Measurements from ENCODE around the gene ANK3. TPM values are rescaled to one million over a fixed set of nuclear protein-coding genes. Genes with fewer than 3 reads are reported as not detected.

ANK3 gene
- polyA plus RNA-seq, 1 donor from 2014 or later = 114 TPM

- Histone ChIP-seq H3K79me2 (replicated peaks; ENCODE audit: insufficient read depth, low read length) (no peaks in the 10 kb centered on the region), H3K36me3 (ENCODE audit: insufficient read depth, low read length) (no peaks in the 10 kb centered on the region), H3F3A (ENCODE audit: insufficient read depth, low read length, poor library complexity, severe bottlenecking) (no peaks in the 10 kb centered on the region), H3K9ac (ENCODE audit: low read length) (no peak overlapping the region), H2AFZ (ENCODE audit: low read depth, low read length) (no peak overlapping the region), H3K4me3 (ENCODE audit: low read length) (no peak overlapping the region), H3K4me2 (ENCODE audit: low read length) (no peak overlapping the region), H3K9me3 (ENCODE audit: low read length) (no peaks in the 10 kb centered on the region), H4K20me1 (ENCODE audit: insufficient read depth) (no peaks in the 10 kb centered on the region), H3K27me3 (ENCODE audit: insufficient read depth, low read depth, low read length) (no peaks in the 10 kb centered on the region), H3K9me2 (ENCODE audit: insufficient read depth, low read length) (no peaks in the 10 kb centered on the region), H3K27ac (ENCODE audit: low read length) (no peak overlapping the region)
- no peak for TF ChIP-seq MXI1 (conservative IDR thresholded peaks at IDR 0.05; ENCODE audit: poor library complexity, severe bottlenecking)
- TF ChIP-seq RAD21 (conservative IDR thresholded peaks at IDR 0.05) = no peak
- no peak for TF ChIP-seq EP300 (conservative IDR thresholded peaks at IDR 0.05; ENCODE audit: poor library complexity, severe bottlenecking)
- TF ChIP-seq TAF1 (IDR thresholded peaks at IDR 0.05; ENCODE audit: low read depth) = no peak
- TF ChIP-seq POLR2AphosphoS5 (IDR thresholded peaks at IDR 0.05) = no peak
- TF ChIP-seq, protein P1, sequence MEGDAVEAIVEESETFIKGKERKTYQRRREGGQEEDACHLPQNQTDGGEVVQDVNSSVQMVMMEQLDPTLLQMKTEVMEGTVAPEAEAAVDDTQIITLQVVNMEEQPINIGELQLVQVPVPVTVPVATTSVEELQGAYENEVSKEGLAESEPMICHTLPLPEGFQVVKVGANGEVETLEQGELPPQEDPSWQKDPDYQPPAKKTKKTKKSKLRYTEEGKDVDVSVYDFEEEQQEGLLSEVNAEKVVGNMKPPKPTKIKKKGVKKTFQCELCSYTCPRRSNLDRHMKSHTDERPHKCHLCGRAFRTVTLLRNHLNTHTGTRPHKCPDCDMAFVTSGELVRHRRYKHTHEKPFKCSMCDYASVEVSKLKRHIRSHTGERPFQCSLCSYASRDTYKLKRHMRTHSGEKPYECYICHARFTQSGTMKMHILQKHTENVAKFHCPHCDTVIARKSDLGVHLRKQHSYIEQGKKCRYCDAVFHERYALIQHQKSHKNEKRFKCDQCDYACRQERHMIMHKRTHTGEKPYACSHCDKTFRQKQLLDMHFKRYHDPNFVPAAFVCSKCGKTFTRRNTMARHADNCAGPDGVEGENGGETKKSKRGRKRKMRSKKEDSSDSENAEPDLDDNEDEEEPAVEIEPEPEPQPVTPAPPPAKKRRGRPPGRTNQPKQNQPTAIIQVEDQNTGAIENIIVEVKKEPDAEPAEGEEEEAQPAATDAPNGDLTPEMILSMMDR (IDR thresholded peaks at IDR 0.05; ENCODE audit: poor library complexity, severe bottlenecking) = no peak
- TF ChIP-seq, protein P2, sequence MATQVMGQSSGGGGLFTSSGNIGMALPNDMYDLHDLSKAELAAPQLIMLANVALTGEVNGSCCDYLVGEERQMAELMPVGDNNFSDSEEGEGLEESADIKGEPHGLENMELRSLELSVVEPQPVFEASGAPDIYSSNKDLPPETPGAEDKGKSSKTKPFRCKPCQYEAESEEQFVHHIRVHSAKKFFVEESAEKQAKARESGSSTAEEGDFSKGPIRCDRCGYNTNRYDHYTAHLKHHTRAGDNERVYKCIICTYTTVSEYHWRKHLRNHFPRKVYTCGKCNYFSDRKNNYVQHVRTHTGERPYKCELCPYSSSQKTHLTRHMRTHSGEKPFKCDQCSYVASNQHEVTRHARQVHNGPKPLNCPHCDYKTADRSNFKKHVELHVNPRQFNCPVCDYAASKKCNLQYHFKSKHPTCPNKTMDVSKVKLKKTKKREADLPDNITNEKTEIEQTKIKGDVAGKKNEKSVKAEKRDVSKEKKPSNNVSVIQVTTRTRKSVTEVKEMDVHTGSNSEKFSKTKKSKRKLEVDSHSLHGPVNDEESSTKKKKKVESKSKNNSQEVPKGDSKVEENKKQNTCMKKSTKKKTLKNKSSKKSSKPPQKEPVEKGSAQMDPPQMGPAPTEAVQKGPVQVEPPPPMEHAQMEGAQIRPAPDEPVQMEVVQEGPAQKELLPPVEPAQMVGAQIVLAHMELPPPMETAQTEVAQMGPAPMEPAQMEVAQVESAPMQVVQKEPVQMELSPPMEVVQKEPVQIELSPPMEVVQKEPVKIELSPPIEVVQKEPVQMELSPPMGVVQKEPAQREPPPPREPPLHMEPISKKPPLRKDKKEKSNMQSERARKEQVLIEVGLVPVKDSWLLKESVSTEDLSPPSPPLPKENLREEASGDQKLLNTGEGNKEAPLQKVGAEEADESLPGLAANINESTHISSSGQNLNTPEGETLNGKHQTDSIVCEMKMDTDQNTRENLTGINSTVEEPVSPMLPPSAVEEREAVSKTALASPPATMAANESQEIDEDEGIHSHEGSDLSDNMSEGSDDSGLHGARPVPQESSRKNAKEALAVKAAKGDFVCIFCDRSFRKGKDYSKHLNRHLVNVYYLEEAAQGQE (IDR thresholded peaks at IDR 0.05; ENCODE audit: borderline replicate concordance) = no peak
- no peak for TF ChIP-seq SMC3 (conservative IDR thresholded peaks at IDR 0.05; ENCODE audit: poor library complexity)
- no peak for TF ChIP-seq EZH2 (IDR thresholded peaks at IDR 0.05; ENCODE audit: borderline replicate concordance, insufficient read depth, low read length, poor library complexity, severe bottlenecking)
These were observed 167.6 kb downstream of the ANK3 start for GRCh38 chr10:60222047-60222446.

- Histone ChIP-seq H3K36me3 (ENCODE audit: insufficient read depth, low read length) (peaks cover 12% of the 10 kb centered on the region), H3K9me3 (ENCODE audit: low read length) (peaks cover 3% of the 10 kb centered on the region), H3F3A (ENCODE audit: insufficient read depth, low read length, poor library complexity, severe bottlenecking) (no peaks in the 10 kb centered on the region), H3K9me2 (ENCODE audit: insufficient read depth, low read length) (no peaks in the 10 kb centered on the region), H4K20me1 (ENCODE audit: insufficient read depth) (no peaks in the 10 kb centered on the region), H3K4me3 (ENCODE audit: low read length) (no peak overlapping the region), H3K4me2 (ENCODE audit: low read length) (no peak overlapping the region), H3K27me3 (ENCODE audit: insufficient read depth, low read depth, low read length) (no peaks in the 10 kb centered on the region), H3K9ac (ENCODE audit: low read length) (no peak overlapping the region), H3K27ac (ENCODE audit: low read length) (no peak overlapping the region), H3K79me2 (replicated peaks; ENCODE audit: insufficient read depth, low read length) (no peaks in the 10 kb centered on the region), H2AFZ (ENCODE audit: low read depth, low read length) (no peak overlapping the region)
- TF ChIP-seq, protein P1 (IDR thresholded peaks at IDR 0.05; ENCODE audit: poor library complexity, severe bottlenecking) = no peak
- TF ChIP-seq SMC3 (conservative IDR thresholded peaks at IDR 0.05; ENCODE audit: poor library complexity) = no peak
- no peak for TF ChIP-seq EZH2 (IDR thresholded peaks at IDR 0.05; ENCODE audit: borderline replicate concordance, insufficient read depth, low read length, poor library complexity, severe bottlenecking)
- TF ChIP-seq RAD21 (conservative IDR thresholded peaks at IDR 0.05) = no peak
- no peak for TF ChIP-seq MXI1 (conservative IDR thresholded peaks at IDR 0.05; ENCODE audit: poor library complexity, severe bottlenecking)
- no peak for TF ChIP-seq EP300 (conservative IDR thresholded peaks at IDR 0.05; ENCODE audit: poor library complexity, severe bottlenecking)
- TF ChIP-seq POLR2AphosphoS5 (IDR thresholded peaks at IDR 0.05) = no peak
- TF ChIP-seq TAF1 (IDR thresholded peaks at IDR 0.05; ENCODE audit: low read depth) = no peak
- TF ChIP-seq, protein P2 (IDR thresholded peaks at IDR 0.05; ENCODE audit: borderline replicate concordance) = no peak
These were observed 177.5 kb downstream of the ANK3 start for GRCh38 chr10:60212195-60212594.
